HL-60 (cell line): ENCODE data around the gene ZNF664.

Source experiments
- DNase-seq, 2 experiments: peaks; one replicate each; pipeline ENCODE4 v3.0.0-alpha.2; 2010 to 2020; ENCODE audit warnings: low read depth in 1 of 2, low spot score in 1 of 2
- H3K27ac ChIP-seq: fragments of 250-450 bp; sonication (Bioruptor Pico); replicated peaks from 2 replicates; pipeline ENCODE4 v1.5.1; 2020; ENCODE audit warnings: mild to moderate bottlenecking, moderate library complexity
- H3K27me3 ChIP-seq: fragments of 250-450 bp; sonication (Bioruptor Pico); 2 replicates; pipeline ENCODE4 v1.5.1; 2021; ENCODE audit warnings: mild to moderate bottlenecking, moderate library complexity; ENCODE audit not compliant: insufficient read depth, poor library complexity, severe bottlenecking
- H3K4me3 ChIP-seq: replicated peaks from 2 replicates; pipeline ENCODE4 v1.5.1; 2011; ENCODE audit warnings: mild to moderate bottlenecking, control low read depth, low read length; ENCODE audit not compliant: insufficient read depth
- GABPA ChIP-seq: IDR thresholded peaks from 2 replicates; pipeline ENCODE4 v1.6.1; 2012; ENCODE audit warnings: low read depth
- POLR2AphosphoS5 ChIP-seq: IDR thresholded peaks from 2 replicates; pipeline ENCODE4 v1.6.1; 2012; ENCODE audit warnings: low read depth
- SPI1 ChIP-seq: IDR thresholded peaks from 2 replicates; pipeline ENCODE4 v1.6.1; 2012; ENCODE audit warnings: low read depth, mild to moderate bottlenecking, borderline replicate concordance
- TF ChIP-seq, protein P1 (sequence below): IDR thresholded peaks from 2 replicates; pipeline ENCODE4 v1.6.1; 2012; ENCODE audit warnings: low read depth; ENCODE audit not compliant: insufficient replicate concordance
- TF ChIP-seq, protein P2 (sequence below): IDR thresholded peaks from one replicate; pipeline ENCODE4 v1.5.1; 2011; ENCODE audit warnings: low read length, control low read depth, inconsistent platforms; ENCODE audit not compliant: insufficient read depth

The ZNF664 gene

DNA sequence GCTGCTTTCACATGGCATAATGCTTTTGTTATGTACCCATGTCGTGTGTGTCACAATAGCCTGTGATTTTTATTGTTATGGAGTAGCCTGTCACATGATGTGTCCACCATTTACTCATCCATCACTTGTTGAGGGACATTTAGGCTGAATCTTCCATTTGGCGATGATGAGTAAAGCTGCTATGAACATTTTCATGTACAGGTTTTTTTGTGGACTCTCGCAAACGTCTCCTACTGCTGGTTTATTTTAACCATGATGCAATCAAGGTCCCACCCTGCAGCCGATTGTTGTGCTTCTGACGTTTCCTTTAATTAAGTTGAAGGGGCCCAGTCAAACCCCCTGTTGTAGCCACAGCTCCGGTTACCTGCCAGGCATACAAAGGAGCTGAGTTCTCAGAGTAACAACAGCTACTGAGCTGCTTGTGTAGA is 63.2 kb downstream of the ZNF664 start:
- TF ChIP-seq GABPA (no peak), SPI1 (no peak), POLR2AphosphoS5 (no peak)
- TF ChIP-seq, protein P1, sequence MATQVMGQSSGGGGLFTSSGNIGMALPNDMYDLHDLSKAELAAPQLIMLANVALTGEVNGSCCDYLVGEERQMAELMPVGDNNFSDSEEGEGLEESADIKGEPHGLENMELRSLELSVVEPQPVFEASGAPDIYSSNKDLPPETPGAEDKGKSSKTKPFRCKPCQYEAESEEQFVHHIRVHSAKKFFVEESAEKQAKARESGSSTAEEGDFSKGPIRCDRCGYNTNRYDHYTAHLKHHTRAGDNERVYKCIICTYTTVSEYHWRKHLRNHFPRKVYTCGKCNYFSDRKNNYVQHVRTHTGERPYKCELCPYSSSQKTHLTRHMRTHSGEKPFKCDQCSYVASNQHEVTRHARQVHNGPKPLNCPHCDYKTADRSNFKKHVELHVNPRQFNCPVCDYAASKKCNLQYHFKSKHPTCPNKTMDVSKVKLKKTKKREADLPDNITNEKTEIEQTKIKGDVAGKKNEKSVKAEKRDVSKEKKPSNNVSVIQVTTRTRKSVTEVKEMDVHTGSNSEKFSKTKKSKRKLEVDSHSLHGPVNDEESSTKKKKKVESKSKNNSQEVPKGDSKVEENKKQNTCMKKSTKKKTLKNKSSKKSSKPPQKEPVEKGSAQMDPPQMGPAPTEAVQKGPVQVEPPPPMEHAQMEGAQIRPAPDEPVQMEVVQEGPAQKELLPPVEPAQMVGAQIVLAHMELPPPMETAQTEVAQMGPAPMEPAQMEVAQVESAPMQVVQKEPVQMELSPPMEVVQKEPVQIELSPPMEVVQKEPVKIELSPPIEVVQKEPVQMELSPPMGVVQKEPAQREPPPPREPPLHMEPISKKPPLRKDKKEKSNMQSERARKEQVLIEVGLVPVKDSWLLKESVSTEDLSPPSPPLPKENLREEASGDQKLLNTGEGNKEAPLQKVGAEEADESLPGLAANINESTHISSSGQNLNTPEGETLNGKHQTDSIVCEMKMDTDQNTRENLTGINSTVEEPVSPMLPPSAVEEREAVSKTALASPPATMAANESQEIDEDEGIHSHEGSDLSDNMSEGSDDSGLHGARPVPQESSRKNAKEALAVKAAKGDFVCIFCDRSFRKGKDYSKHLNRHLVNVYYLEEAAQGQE, result no peak
- TF ChIP-seq, protein P2, sequence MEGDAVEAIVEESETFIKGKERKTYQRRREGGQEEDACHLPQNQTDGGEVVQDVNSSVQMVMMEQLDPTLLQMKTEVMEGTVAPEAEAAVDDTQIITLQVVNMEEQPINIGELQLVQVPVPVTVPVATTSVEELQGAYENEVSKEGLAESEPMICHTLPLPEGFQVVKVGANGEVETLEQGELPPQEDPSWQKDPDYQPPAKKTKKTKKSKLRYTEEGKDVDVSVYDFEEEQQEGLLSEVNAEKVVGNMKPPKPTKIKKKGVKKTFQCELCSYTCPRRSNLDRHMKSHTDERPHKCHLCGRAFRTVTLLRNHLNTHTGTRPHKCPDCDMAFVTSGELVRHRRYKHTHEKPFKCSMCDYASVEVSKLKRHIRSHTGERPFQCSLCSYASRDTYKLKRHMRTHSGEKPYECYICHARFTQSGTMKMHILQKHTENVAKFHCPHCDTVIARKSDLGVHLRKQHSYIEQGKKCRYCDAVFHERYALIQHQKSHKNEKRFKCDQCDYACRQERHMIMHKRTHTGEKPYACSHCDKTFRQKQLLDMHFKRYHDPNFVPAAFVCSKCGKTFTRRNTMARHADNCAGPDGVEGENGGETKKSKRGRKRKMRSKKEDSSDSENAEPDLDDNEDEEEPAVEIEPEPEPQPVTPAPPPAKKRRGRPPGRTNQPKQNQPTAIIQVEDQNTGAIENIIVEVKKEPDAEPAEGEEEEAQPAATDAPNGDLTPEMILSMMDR, result no peak

DNA sequence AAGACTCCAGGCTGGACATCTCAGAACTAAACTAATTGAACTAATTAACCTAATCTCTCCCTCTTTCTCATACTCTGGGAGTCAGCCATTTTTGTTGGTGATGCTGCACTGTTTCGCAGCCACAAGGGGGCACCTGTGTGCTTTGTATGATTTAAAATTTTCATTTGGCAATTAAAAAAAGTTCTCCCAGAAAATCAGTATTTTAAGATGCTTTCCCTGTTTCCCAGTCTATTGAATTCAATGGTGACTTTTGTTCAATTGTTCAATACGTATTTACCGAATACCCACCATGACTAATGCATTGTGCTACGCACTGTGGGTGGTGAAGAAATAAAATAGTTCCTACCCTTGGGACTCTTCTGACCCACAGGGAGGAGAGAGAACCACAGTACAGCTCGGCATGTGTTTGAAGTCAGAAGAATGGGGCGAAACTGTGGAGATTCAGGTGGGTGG is 63.7 kb downstream of the ZNF664 start:
- H3K27me3 ChIP-seq, result no peaks in the 10 kb centered on the region
- TF ChIP-seq, protein P2, result peak; percentile 70
- TF ChIP-seq, protein P1, result no peak
- H3K4me3 ChIP-seq, result no peak overlapping the region
- H3K27ac ChIP-seq, result no peak overlapping the region
- DNase-seq, result peak in 1 of 2 experiments; percentile 23

More for the DNA sequence above, 63.2 kb downstream of the ZNF664 start:
- H3K27me3 ChIP-seq, result no peaks in the 10 kb centered on the region
- no peak overlapping the region for H3K27ac ChIP-seq
- no peak overlapping the region for H3K4me3 ChIP-seq
- DNase-seq, result no peak

DNA sequence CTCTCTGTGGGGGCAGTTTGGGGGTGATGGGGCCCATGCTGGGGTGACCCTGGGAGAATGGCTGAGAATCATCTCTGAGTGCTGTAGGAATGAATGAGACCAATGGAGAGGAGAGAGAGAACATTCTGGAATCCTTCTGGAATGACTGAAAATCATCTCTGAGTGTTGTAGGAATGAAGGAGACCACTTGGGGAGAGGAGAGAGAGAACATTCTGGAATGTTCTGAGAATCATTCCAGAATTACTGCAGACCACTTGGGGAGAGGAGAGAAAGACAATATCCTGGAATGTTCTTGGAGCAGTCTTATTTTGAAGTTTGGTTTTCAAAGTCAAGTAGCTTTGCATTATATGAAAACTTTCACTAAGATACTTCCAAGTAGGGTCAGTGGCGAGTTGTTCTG is 64.3 kb downstream of the ZNF664 start:
- Histone ChIP-seq H3K27me3 (no peaks in the 10 kb centered on the region), H3K27ac (no peak overlapping the region), H3K4me3 (no peak overlapping the region)
- TF ChIP-seq GABPA (no peak), SPI1 (no peak), POLR2AphosphoS5 (no peak)
- TF ChIP-seq, protein P1, result no peak
- TF ChIP-seq, protein P2, result no peak
- DNase-seq, result no peak
